ENCODE measurements around the gene NUFIP1.

- TF ChIP-seq, protein P1, sequence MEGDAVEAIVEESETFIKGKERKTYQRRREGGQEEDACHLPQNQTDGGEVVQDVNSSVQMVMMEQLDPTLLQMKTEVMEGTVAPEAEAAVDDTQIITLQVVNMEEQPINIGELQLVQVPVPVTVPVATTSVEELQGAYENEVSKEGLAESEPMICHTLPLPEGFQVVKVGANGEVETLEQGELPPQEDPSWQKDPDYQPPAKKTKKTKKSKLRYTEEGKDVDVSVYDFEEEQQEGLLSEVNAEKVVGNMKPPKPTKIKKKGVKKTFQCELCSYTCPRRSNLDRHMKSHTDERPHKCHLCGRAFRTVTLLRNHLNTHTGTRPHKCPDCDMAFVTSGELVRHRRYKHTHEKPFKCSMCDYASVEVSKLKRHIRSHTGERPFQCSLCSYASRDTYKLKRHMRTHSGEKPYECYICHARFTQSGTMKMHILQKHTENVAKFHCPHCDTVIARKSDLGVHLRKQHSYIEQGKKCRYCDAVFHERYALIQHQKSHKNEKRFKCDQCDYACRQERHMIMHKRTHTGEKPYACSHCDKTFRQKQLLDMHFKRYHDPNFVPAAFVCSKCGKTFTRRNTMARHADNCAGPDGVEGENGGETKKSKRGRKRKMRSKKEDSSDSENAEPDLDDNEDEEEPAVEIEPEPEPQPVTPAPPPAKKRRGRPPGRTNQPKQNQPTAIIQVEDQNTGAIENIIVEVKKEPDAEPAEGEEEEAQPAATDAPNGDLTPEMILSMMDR (IDR thresholded peaks at IDR 0.05) = no peak
- no peak for TF ChIP-seq POLR2A (IDR thresholded peaks at IDR 0.05)
These were observed 18.0 kb upstream of the NUFIP1 start for GRCh38 chr13:45007225-45007624.

Data from right lobe of liver (tissue), 4 donors.